ENCODE measurements around the gene HSPA1B. TPM values are rescaled to one million over a fixed set of nuclear protein-coding genes. Genes with fewer than 3 reads are reported as not detected.
"Not testable (repeated sequence)": the region's sequence is repeated elsewhere in the genome, so short reads cannot be mapped to it uniquely, and the experiment has no call there.

The HSPA1B gene
- total and polyA plus RNA-seq, 3 experiments from 2014 or later = 5.0 to 81.4 (median 80.9) TPM

GRCh38 chr6:31838114-31838553, 10.6 kb downstream of the HSPA1B start:
- ChIA-PET POLR2A (interaction anchor here (0.7 to 1.4 kb wide), 3 partner anchors 25 to 108 kb away, joined by 3 to 6 read pairs (median 4); partner anchors contain the start of gene NEU1), CTCF (interaction anchor here (1.5 to 2.8 kb wide), 4 partner anchors 25 to 239 kb away, joined by 4 to 9 read pairs (median 6); partner anchors contain the start of gene NEU1)
- Mint-ChIP-seq H3K27ac (peak overlapping the region in 6 of 8 donors; percentile 98 to 100 (median 99)), H3K4me1 (peaks cover 38 to 49% (median 43%) of the 10 kb centered on the region in 3 donors), H3K36me3 (peaks cover 10 to 75% (median 14%) of the 10 kb centered on the region in 3 donors), H3K4me3 (peak overlapping the region in 5 of 7 donors; percentile 90 to 100 (median 98))
- DNase-seq; H3K9me3 ChIP-seq (ENCODE audit: low read length); H3K9me3 Mint-ChIP-seq; H3K27me3 Mint-ChIP-seq; H3K27me3 ChIP-seq (ENCODE audit: insufficient read depth, low read length, poor library complexity, severe bottlenecking): not testable (repeated sequence)
- Histone ChIP-seq H3K36me3 (ENCODE audit: insufficient read depth, low read length) (peaks cover 33% of the 10 kb centered on the region), H3K4me3 (ENCODE audit: low read length) (peak overlapping the region; percentile 73), H3K27ac (ENCODE audit: low read depth, low read length) (peak overlapping the region; percentile 28), H3K4me1 (ENCODE audit: insufficient read depth, low read length) (peaks cover 43% of the 10 kb centered on the region)

GRCh38 chr6:31838968-31839367, 11.4 kb downstream of the HSPA1B start:
- H3K4me3 ChIP-seq (ENCODE audit: low read length) = no peak overlapping the region
- H3K27ac ChIP-seq (ENCODE audit: low read depth, low read length) = no peak overlapping the region

GRCh38 chr6:31839779-31840126, 12.2 kb downstream of the HSPA1B start:
- POLR2A ChIA-PET, H3K4me3 Mint-ChIP-seq: not testable (repeated sequence)
- H3K27ac Mint-ChIP-seq = peak overlapping the region in 3 of 8 donors; percentile 27 to 83 (median 66)

More at GRCh38 chr6:31838968-31839367, 11.4 kb downstream of the HSPA1B start:
- peak overlapping the region in 7 of 8 donors; percentile 17 to 91 (median 76) for H3K27ac Mint-ChIP-seq
- DNase-seq = no peak
- Histone ChIP-seq H3K36me3 (ENCODE audit: insufficient read depth, low read length) (peaks cover 33% of the 10 kb centered on the region), H3K27me3 (ENCODE audit: insufficient read depth, low read length, poor library complexity, severe bottlenecking) (no peaks in the 10 kb centered on the region), H3K9me3 (ENCODE audit: low read length) (no peaks in the 10 kb centered on the region), H3K4me1 (ENCODE audit: insufficient read depth, low read length) (peaks cover 36% of the 10 kb centered on the region)
- peaks cover 38 to 49% (median 43%) of the 10 kb centered on the region in 3 donors for H3K4me1 Mint-ChIP-seq
- H3K9me3 Mint-ChIP-seq = no peaks in the 10 kb centered on the region
- POLR2A ChIA-PET = no interaction called here
- H3K36me3 Mint-ChIP-seq = peaks cover 10 to 75% (median 14%) of the 10 kb centered on the region in 3 donors
- peak overlapping the region in 5 of 7 donors; percentile 12 to 54 (median 25) for H3K4me3 Mint-ChIP-seq
- H3K27me3 Mint-ChIP-seq = no peaks in the 10 kb centered on the region
- CTCF ChIA-PET = interaction anchor here (1.2 to 2.8 kb wide), 4 partner anchors 24 to 150 kb away, joined by 3 to 9 read pairs (median 6); partner anchors contain the start of genes EHMT2 and NEU1

GRCh38 chr6:31842053-31842452, 14.5 kb downstream of the HSPA1B start:
- Mint-ChIP-seq H3K4me1 (peaks cover 13 to 22% (median 16%) of the 10 kb centered on the region in 3 donors), H3K27me3 (no peaks in the 10 kb centered on the region), H3K9me3 (no peaks in the 10 kb centered on the region), H3K4me3 (peak overlapping the region in 1 of 7 donors; percentile 10), H3K27ac (peak overlapping the region in 2 of 8 donors; percentile 27 to 87), H3K36me3 (peaks cover 10 to 59% (median 14%) of the 10 kb centered on the region in 3 donors)
- Histone ChIP-seq H3K4me1 (ENCODE audit: insufficient read depth, low read length) (peaks cover 22% of the 10 kb centered on the region), H3K4me3 (ENCODE audit: low read length) (no peak overlapping the region), H3K27me3 (ENCODE audit: insufficient read depth, low read length, poor library complexity, severe bottlenecking) (no peaks in the 10 kb centered on the region), H3K27ac (ENCODE audit: low read depth, low read length) (no peak overlapping the region), H3K9me3 (ENCODE audit: low read length) (no peaks in the 10 kb centered on the region), H3K36me3 (ENCODE audit: insufficient read depth, low read length) (peaks cover 29% of the 10 kb centered on the region)
- no peak for DNase-seq
- POLR2A ChIA-PET = no interaction called here
- CTCF ChIA-PET = no interaction called here

More at GRCh38 chr6:31839779-31840126, 12.2 kb downstream of the HSPA1B start:
- not testable (repeated sequence) for H3K4me3 ChIP-seq (ENCODE audit: low read length); H3K9me3 ChIP-seq (ENCODE audit: low read length); H3K27me3 Mint-ChIP-seq; H3K9me3 Mint-ChIP-seq; H3K27ac ChIP-seq (ENCODE audit: low read depth, low read length); H3K27me3 ChIP-seq (ENCODE audit: insufficient read depth, low read length, poor library complexity, severe bottlenecking); DNase-seq
- peaks cover 10 to 72% (median 14%) of the 10 kb centered on the region in 3 donors for H3K36me3 Mint-ChIP-seq
- CTCF ChIA-PET = interaction anchor here (1.2 to 2.8 kb wide), 3 partner anchors 24 to 110 kb away, joined by 3 to 9 read pairs (median 7); partner anchors contain the start of genes EHMT2 and NEU1
- H3K4me1 Mint-ChIP-seq = peaks cover 33 to 42% (median 35%) of the 10 kb centered on the region in 3 donors
- H3K4me1 ChIP-seq (ENCODE audit: insufficient read depth, low read length) = peaks cover 34% of the 10 kb centered on the region
- H3K36me3 ChIP-seq (ENCODE audit: insufficient read depth, low read length) = peaks cover 33% of the 10 kb centered on the region

- Histone ChIP-seq H3K4me1 (ENCODE audit: insufficient read depth, low read length) (no peaks in the 10 kb centered on the region), H3K9me3 (ENCODE audit: low read length) (no peaks in the 10 kb centered on the region), H3K27me3 (ENCODE audit: insufficient read depth, low read length, poor library complexity, severe bottlenecking) (no peaks in the 10 kb centered on the region), H3K4me3 (ENCODE audit: low read length) (no peak overlapping the region), H3K27ac (ENCODE audit: low read depth, low read length) (no peak overlapping the region), H3K36me3 (ENCODE audit: insufficient read depth, low read length) (peaks cover 5% of the 10 kb centered on the region)
- no peaks in the 10 kb centered on the region for H3K9me3 Mint-ChIP-seq
- peaks cover 0 to 1% (median under 1%) of the 10 kb centered on the region in 3 donors for H3K4me1 Mint-ChIP-seq
- H3K27ac Mint-ChIP-seq = peak overlapping the region in 2 of 8 donors; percentile 37 to 57
- H3K4me3 Mint-ChIP-seq = no peak overlapping the region
- no peaks in the 10 kb centered on the region for H3K27me3 Mint-ChIP-seq
- peaks cover 1 to 37% (median 3%) of the 10 kb centered on the region in 3 donors for H3K36me3 Mint-ChIP-seq
- ChIA-PET CTCF (no interaction called here), POLR2A (no interaction called here)
- no peak for DNase-seq
These were observed 17.0 kb downstream of the HSPA1B start for GRCh38 chr6:31844507-31844906.

GRCh38 chr6:31847276-31847978, 19.9 kb downstream of the HSPA1B start:
- CTCF ChIA-PET = no interaction called here
- POLR2A ChIA-PET = no interaction called here

GRCh38 chr6:31850765-31851484, 23.4 kb downstream of the HSPA1B start:
- H3K4me3 ChIP-seq (ENCODE audit: low read length) = no peak overlapping the region
- peaks cover 0 to 3% (median 0%) of the 10 kb centered on the region in 3 donors for H3K36me3 Mint-ChIP-seq
- no peaks in the 10 kb centered on the region for H3K4me1 Mint-ChIP-seq
- H3K27me3 ChIP-seq (ENCODE audit: insufficient read depth, low read length, poor library complexity, severe bottlenecking) = no peaks in the 10 kb centered on the region
- no peaks in the 10 kb centered on the region for H3K9me3 ChIP-seq (ENCODE audit: low read length)
- H3K27ac Mint-ChIP-seq = no peak overlapping the region
- DNase-seq = no peak
- no peaks in the 10 kb centered on the region for H3K27me3 Mint-ChIP-seq
- no peaks in the 10 kb centered on the region for H3K36me3 ChIP-seq (ENCODE audit: insufficient read depth, low read length)
- H3K27ac ChIP-seq (ENCODE audit: low read depth, low read length) = no peak overlapping the region
- no peak overlapping the region for H3K4me3 Mint-ChIP-seq
- CTCF ChIA-PET = no interaction called here
- H3K4me1 ChIP-seq (ENCODE audit: insufficient read depth, low read length) = no peaks in the 10 kb centered on the region
- POLR2A ChIA-PET = no interaction called here
- H3K9me3 Mint-ChIP-seq = peaks cover 0 to 1% (median 0%) of the 10 kb centered on the region in 5 donors

More at GRCh38 chr6:31847276-31847978, 19.9 kb downstream of the HSPA1B start:
- Mint-ChIP-seq H3K9me3 (no peaks in the 10 kb centered on the region), H3K36me3 (peaks cover 0 to 13% (median 0%) of the 10 kb centered on the region in 3 donors), H3K4me3 (no peak overlapping the region), H3K27ac (no peak overlapping the region), H3K4me1 (no peaks in the 10 kb centered on the region), H3K27me3 (no peaks in the 10 kb centered on the region)
- Histone ChIP-seq H3K9me3 (ENCODE audit: low read length) (no peaks in the 10 kb centered on the region), H3K36me3 (ENCODE audit: insufficient read depth, low read length) (no peaks in the 10 kb centered on the region), H3K27me3 (ENCODE audit: insufficient read depth, low read length, poor library complexity, severe bottlenecking) (no peaks in the 10 kb centered on the region), H3K4me3 (ENCODE audit: low read length) (no peak overlapping the region), H3K27ac (ENCODE audit: low read depth, low read length) (no peak overlapping the region), H3K4me1 (ENCODE audit: insufficient read depth, low read length) (no peaks in the 10 kb centered on the region)
- DNase-seq = no peak

- no peak overlapping the region for H3K27ac ChIP-seq (ENCODE audit: low read depth, low read length)
- no peaks in the 10 kb centered on the region for H3K36me3 ChIP-seq (ENCODE audit: insufficient read depth, low read length)
- DNase-seq = no peak
- CTCF ChIA-PET = no interaction called here
- POLR2A ChIA-PET = no interaction called here
- Mint-ChIP-seq H3K9me3 (peaks cover 0 to 1% (median 0%) of the 10 kb centered on the region in 5 donors), H3K4me3 (no peak overlapping the region), H3K4me1 (no peaks in the 10 kb centered on the region), H3K27me3 (no peaks in the 10 kb centered on the region), H3K27ac (peak overlapping the region in 1 of 8 donors; percentile 82), H3K36me3 (peaks cover 0 to 3% (median 0%) of the 10 kb centered on the region in 3 donors)
- H3K4me1 ChIP-seq (ENCODE audit: insufficient read depth, low read length) = no peaks in the 10 kb centered on the region
- H3K9me3 ChIP-seq (ENCODE audit: low read length) = no peaks in the 10 kb centered on the region
- H3K4me3 ChIP-seq (ENCODE audit: low read length) = no peak overlapping the region
- H3K27me3 ChIP-seq (ENCODE audit: insufficient read depth, low read length, poor library complexity, severe bottlenecking) = no peaks in the 10 kb centered on the region
These were observed 23.9 kb downstream of the HSPA1B start for GRCh38 chr6:31851485-31851832.
